Osteoblast (primary cell): ENCODE data around the gene VEZF1. TPM values are rescaled to one million over a fixed set of nuclear protein-coding genes. Genes with fewer than 3 reads are reported as not detected.

Experiments
- DNase-seq: peaks from one replicate; pipeline ENCODE4 v3.0.0; 2011; ENCODE audit warnings: low spot score, mixed read lengths; ENCODE audit not compliant: insufficient read length; ENCODE audit errors: missing footprints
- H2AFZ ChIP-seq: 2 replicates; pipeline ENCODE4 v1.6.0; 2011; ENCODE audit warnings: mild to moderate bottlenecking, low read length
- H3K27ac ChIP-seq: 2 replicates; pipeline ENCODE4 v1.5.1; 2011; ENCODE audit warnings: mild to moderate bottlenecking, low read depth, low read length, moderate library complexity
- H3K27me3 ChIP-seq: 2 replicates; pipeline ENCODE4 v1.6.0; 2012; ENCODE audit warnings: mild to moderate bottlenecking, control low read depth, inconsistent platforms, low read length, moderate library complexity; ENCODE audit not compliant: insufficient read depth
- H3K36me3 ChIP-seq: 2 replicates; pipeline ENCODE4 v1.5.1; 2011; ENCODE audit warnings: mild to moderate bottlenecking, low read length, control low read depth, moderate library complexity; ENCODE audit not compliant: insufficient read depth
- H3K4me1 ChIP-seq: 2 replicates; pipeline ENCODE4 v1.5.1; 2011; ENCODE audit warnings: mild to moderate bottlenecking, low read length, control low read depth, moderate library complexity; ENCODE audit not compliant: insufficient read depth
- H3K4me2 ChIP-seq: 2 replicates; pipeline ENCODE4 v1.6.0; 2011; ENCODE audit warnings: mild to moderate bottlenecking, low read length; ENCODE audit not compliant: insufficient read depth
- H3K4me3 ChIP-seq: fragments of 200-600 bp; sonication (generic); 3 replicates; pipeline ENCODE4 v1.5.1; 2012; ENCODE audit warnings: mild to moderate bottlenecking, low read length, inconsistent platforms; ENCODE audit not compliant: insufficient read depth
- H3K79me2 ChIP-seq: 2 replicates; pipeline ENCODE4 v1.6.0; 2012; ENCODE audit warnings: mild to moderate bottlenecking, low read length, control low read depth, inconsistent platforms; ENCODE audit not compliant: insufficient read depth
- H3K9me3 ChIP-seq: 2 replicates; pipeline ENCODE4 v1.5.1; 2011; ENCODE audit warnings: low read depth, low read length, control low read depth
- H4K20me1 ChIP-seq: 2 replicates; pipeline ENCODE4 v1.6.0; 2012; ENCODE audit warnings: mild to moderate bottlenecking, low read length, control low read depth; ENCODE audit not compliant: insufficient read depth
- CTCF ChIP-seq: IDR thresholded peaks from 2 replicates; pipeline ENCODE4 v1.5.1; 2011; ENCODE audit warnings: mild to moderate bottlenecking, low read depth, low read length, moderate library complexity; ENCODE audit errors: extremely low read depth
- small RNA-seq: library from RNA; depleted of rRNA; stranded (forward); fragments of <200 nt; gene quantifications from one replicate; pipeline ENCODE3, GENCODE V24; 2012
- total RNA-seq: library from RNA; depleted of rRNA; stranded (reverse); fragments of >200 nt; gene quantifications from 2 replicates; pipeline ENCODE4 v1.2.3, GENCODE V29; 2012

VEZF1 gene
- total RNA-seq, 1 donor: 58.6 TPM

DNA sequence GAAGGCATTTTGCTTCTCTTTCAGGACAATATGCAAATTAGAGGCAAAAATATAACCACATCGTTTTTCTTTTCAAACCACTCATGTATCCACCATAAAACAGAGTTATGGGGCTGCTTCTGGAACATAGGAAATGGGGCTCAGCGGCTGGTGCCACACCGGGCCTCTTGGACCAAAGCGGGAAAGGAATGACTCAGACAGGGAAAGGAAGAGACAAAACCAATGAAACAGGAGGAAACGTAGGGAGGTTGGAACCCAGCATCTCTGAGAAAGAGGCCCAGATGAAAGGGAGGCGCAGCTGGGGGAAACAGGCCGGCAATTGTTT lies 61.4 kb downstream of the VEZF1 start:
- H3K9me3 ChIP-seq: no peaks in the 10 kb centered on the region
- peaks cover 2% of the 10 kb centered on the region for H3K36me3 ChIP-seq
- H2AFZ ChIP-seq: no peak overlapping the region
- H3K4me3 ChIP-seq: no peak overlapping the region
- no peaks in the 10 kb centered on the region for H3K27me3 ChIP-seq
- H3K27ac ChIP-seq: no peak overlapping the region
- no peak for TF ChIP-seq CTCF
- H3K79me2 ChIP-seq: peaks cover 81% of the 10 kb centered on the region
- H3K4me2 ChIP-seq: peak overlapping the region; percentile 51
- H3K4me1 ChIP-seq: peaks cover 25% of the 10 kb centered on the region
- DNase-seq: no peak
- H4K20me1 ChIP-seq: peaks cover 60% of the 10 kb centered on the region

- DNase-seq: peak; percentile 56
- TF ChIP-seq CTCF: no peak
- Histone ChIP-seq H4K20me1 (peaks cover 54% of the 10 kb centered on the region), H3K4me2 (no peak overlapping the region), H3K4me3 (no peak overlapping the region), H3K9me3 (no peaks in the 10 kb centered on the region), H3K27ac (no peak overlapping the region), H3K27me3 (no peaks in the 10 kb centered on the region), H3K4me1 (peaks cover 20% of the 10 kb centered on the region), H3K79me2 (peaks cover 77% of the 10 kb centered on the region), H3K36me3 (peaks cover 2% of the 10 kb centered on the region), H2AFZ (no peak overlapping the region)
Measured at GRCh38 chr17:57925361-57925990, 62.6 kb downstream of the VEZF1 start.

DNA sequence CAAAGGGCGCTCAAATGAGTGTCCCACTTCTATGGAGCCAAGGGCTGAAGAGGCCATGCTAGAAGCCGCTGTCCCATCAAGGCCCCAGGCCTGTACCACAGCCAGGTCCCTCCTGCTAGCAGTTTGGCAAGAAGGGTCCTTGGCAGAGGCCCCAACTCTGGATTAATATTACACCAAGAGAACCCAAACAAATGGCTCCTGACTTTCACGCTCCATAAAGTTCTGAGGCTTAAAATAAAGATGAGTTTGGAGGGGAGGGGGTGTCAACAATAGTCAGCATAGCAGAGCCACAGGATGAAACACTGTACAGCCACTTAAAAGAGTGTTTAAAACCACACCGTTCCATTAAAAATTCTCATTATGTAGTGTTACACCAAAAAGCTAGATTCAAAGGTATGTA lies 63.4 kb downstream of the VEZF1 start:
- H3K27me3 ChIP-seq: no peaks in the 10 kb centered on the region
- peaks cover 2% of the 10 kb centered on the region for H3K36me3 ChIP-seq
- H3K4me3 ChIP-seq: no peak overlapping the region
- no peak overlapping the region for H3K4me2 ChIP-seq
- no peak overlapping the region for H3K27ac ChIP-seq
- DNase-seq: no peak
- no peak for TF ChIP-seq CTCF
- H3K9me3 ChIP-seq: no peaks in the 10 kb centered on the region
- peaks cover 76% of the 10 kb centered on the region for H3K79me2 ChIP-seq
- peaks cover 54% of the 10 kb centered on the region for H4K20me1 ChIP-seq
- H2AFZ ChIP-seq: no peak overlapping the region
- peaks cover 20% of the 10 kb centered on the region for H3K4me1 ChIP-seq

Small RNA genes within 50 kb of the gene (small RNA-seq; reads per million reads assigned to genes)
- gene AC015813.4: not detected

Other genes with a start within 250 kb of the VEZF1 start
- not detected in 2 replicates for gene CCDC182, start 243.0 kb downstream of the VEZF1 start, total RNA-seq
- gene MRPS23, start 138.2 kb downstream of the VEZF1 start, total RNA-seq: 17.1 and 19.9 TPM in 2 replicates
- gene CUEDC1, start 32.8 kb downstream of the VEZF1 start, total RNA-seq: 21.0 and 22.4 TPM in 2 replicates
- 214 and 247 TPM in 2 replicates for gene SRSF1, start 19.0 kb upstream of the VEZF1 start, total RNA-seq
- 9.7 and 9.8 TPM in 2 replicates for gene DYNLL2, start 95.2 kb upstream of the VEZF1 start, total RNA-seq
- not detected in 2 replicates for gene OR4D1, start 160.1 kb upstream of the VEZF1 start, total RNA-seq
- not detected in 2 replicates for gene OR4D2, start 178.7 kb upstream of the VEZF1 start, total RNA-seq
- not detected in 2 replicates for gene EPX, start 204.5 kb upstream of the VEZF1 start, total RNA-seq
- gene MKS1, start 231.0 kb upstream of the VEZF1 start, total RNA-seq: 9.7 and 11.2 TPM in 2 replicates